OCI-LY3 (cell line): Measurements from ENCODE around the gene CCNL1.

Experiments used
- H2AFZ ChIP-seq: fragments of 200-600, 300-600 bp; shearing (Covaris generic); 2 replicates; pipeline ENCODE4 v1.6.0; 2014; ENCODE audit warnings: antibody characterized with exemption, low read depth, low read length
- H3K27ac ChIP-seq: fragments of 200-600, 300-600 bp; sonication (generic); 2 replicates; pipeline ENCODE4 v1.5.1; 2014; ENCODE audit warnings: mild to moderate bottlenecking, low read length, moderate library complexity, mixed read lengths
- H3K27me3 ChIP-seq: fragments of 200-600, 300-600 bp; sonication (generic); 2 replicates; pipeline ENCODE4 v1.6.1; 2014; ENCODE audit warnings: low read depth, low read length, mixed read lengths
- H3K36me3 ChIP-seq: fragments of 200-600, 300-600 bp; sonication (generic); replicated peaks from 2 replicates; pipeline ENCODE3; 2014; ENCODE audit warnings: low read depth, low read length, mixed read lengths
- H3K4me1 ChIP-seq: fragments of 300-600, 200-600 bp; sonication (generic); 2 replicates; pipeline ENCODE4 v1.6.1; 2014; ENCODE audit warnings: low read length, mixed read lengths
- H3K4me2 ChIP-seq: fragments of 200-600, 300-600 bp; sonication (generic); 2 replicates; pipeline ENCODE4 v1.6.1; 2014; ENCODE audit warnings: low read length, mixed read lengths
- H3K4me3 ChIP-seq: fragments of 300-600, 200-600 bp; sonication (generic); 2 replicates; pipeline ENCODE4 v1.5.1; 2014; ENCODE audit warnings: antibody characterized with exemption, mild to moderate bottlenecking, low read length, moderate library complexity
- H3K79me2 ChIP-seq: fragments of 300-600, 200-600 bp; shearing (Covaris generic); 2 replicates; pipeline ENCODE4 v1.6.1; 2014; ENCODE audit warnings: mild to moderate bottlenecking, low read length, mixed read lengths
- H3K9ac ChIP-seq: fragments of 300-600, 200-600 bp; shearing (Covaris generic); 2 replicates; pipeline ENCODE4 v1.6.0; 2014; ENCODE audit warnings: mild to moderate bottlenecking, low read length, moderate library complexity
- H3K9me3 ChIP-seq: fragments of 200-600, 300-600 bp; shearing (Covaris generic); 2 replicates; pipeline ENCODE4 v1.6.1; 2014; ENCODE audit warnings: low read length, mixed read lengths; ENCODE audit not compliant: insufficient read depth
- H4K20me1 ChIP-seq: fragments of 200-600, 300-600 bp; sonication (generic); 2 replicates; pipeline ENCODE4 v1.6.1; 2016; ENCODE audit warnings: low read length, mixed read lengths; ENCODE audit not compliant: insufficient read depth
- EZH2phosphoT487 ChIP-seq: fragments of 200-600 bp; shearing (Covaris generic); IDR thresholded peaks from 2 replicates; pipeline ENCODE4 v1.6.1; 2018; ENCODE audit warnings: antibody characterized with exemption, mixed run types, low read depth
- TF ChIP-seq, protein P1 (sequence below): fragments of 200-600, 300-600 bp; sonication (generic); IDR thresholded peaks from 2 replicates; pipeline ENCODE4 v1.5.1; 2014; ENCODE audit warnings: antibody characterized with exemption, low read length, low read depth

Gene CCNL1

GRCh38 chr3:157151151-157151550 lies 8.8 kb downstream of the CCNL1 start:
- no peak for TF ChIP-seq EZH2phosphoT487
- TF ChIP-seq, protein P1, sequence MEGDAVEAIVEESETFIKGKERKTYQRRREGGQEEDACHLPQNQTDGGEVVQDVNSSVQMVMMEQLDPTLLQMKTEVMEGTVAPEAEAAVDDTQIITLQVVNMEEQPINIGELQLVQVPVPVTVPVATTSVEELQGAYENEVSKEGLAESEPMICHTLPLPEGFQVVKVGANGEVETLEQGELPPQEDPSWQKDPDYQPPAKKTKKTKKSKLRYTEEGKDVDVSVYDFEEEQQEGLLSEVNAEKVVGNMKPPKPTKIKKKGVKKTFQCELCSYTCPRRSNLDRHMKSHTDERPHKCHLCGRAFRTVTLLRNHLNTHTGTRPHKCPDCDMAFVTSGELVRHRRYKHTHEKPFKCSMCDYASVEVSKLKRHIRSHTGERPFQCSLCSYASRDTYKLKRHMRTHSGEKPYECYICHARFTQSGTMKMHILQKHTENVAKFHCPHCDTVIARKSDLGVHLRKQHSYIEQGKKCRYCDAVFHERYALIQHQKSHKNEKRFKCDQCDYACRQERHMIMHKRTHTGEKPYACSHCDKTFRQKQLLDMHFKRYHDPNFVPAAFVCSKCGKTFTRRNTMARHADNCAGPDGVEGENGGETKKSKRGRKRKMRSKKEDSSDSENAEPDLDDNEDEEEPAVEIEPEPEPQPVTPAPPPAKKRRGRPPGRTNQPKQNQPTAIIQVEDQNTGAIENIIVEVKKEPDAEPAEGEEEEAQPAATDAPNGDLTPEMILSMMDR, result no peak

DNA sequence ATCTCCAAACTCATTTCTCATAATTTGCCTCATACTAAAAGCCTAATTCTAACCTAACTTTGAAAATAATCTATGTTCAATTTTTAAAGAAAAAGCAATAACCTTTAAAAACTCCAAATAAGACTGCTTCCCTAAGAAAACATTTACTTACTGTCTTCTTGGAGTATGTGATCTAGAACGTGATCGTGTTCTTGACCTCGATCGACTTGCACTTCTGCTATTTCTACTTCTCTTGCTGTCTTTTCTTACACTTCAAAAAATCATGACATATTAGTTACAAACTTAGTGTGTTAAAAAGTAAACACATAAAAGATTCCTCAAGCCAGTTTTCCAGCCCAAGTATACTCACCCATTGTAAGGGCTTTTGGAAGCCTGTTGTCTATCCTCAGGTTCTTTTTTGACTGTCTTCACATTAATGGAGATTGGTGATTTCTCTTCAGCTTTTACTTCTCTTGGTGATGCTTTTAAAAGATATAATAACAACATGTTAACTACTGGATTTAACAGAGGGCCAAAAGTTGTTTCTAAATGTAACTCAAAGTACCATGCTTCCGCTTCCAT lies 10.7 kb downstream of the CCNL1 start:
- H3K9me3 ChIP-seq, result no peaks in the 10 kb centered on the region
- H3K9ac ChIP-seq, result no peak overlapping the region
- peak overlapping the region; percentile 54 for H3K4me2 ChIP-seq
- H3K36me3 ChIP-seq, result peaks cover 93% of the 10 kb centered on the region
- peak overlapping the region; percentile 22 for H3K4me3 ChIP-seq
- no peak overlapping the region for H2AFZ ChIP-seq
- H3K27me3 ChIP-seq, result no peaks in the 10 kb centered on the region
- TF ChIP-seq, protein P1, result no peak
- TF ChIP-seq EZH2phosphoT487, result no peak
- peaks cover 87% of the 10 kb centered on the region for H4K20me1 ChIP-seq
- H3K79me2 ChIP-seq, result peaks cover 52% of the 10 kb centered on the region
- H3K27ac ChIP-seq, result peak overlapping the region; percentile 70
- peaks cover 44% of the 10 kb centered on the region for H3K4me1 ChIP-seq

More at GRCh38 chr3:157151151-157151550, 8.8 kb downstream of the CCNL1 start:
- Histone ChIP-seq H3K9me3 (no peaks in the 10 kb centered on the region), H3K4me3 (no peak overlapping the region), H4K20me1 (peaks cover 99% of the 10 kb centered on the region), H3K27me3 (no peaks in the 10 kb centered on the region), H3K36me3 (peaks cover 96% of the 10 kb centered on the region), H3K9ac (no peak overlapping the region), H3K4me1 (peaks cover 55% of the 10 kb centered on the region), H3K4me2 (no peak overlapping the region), H2AFZ (no peak overlapping the region), H3K79me2 (peaks cover 71% of the 10 kb centered on the region), H3K27ac (no peak overlapping the region)

GRCh38 chr3:157148196-157148889 lies 11.6 kb downstream of the CCNL1 start:
- H3K79me2 ChIP-seq, result peaks cover 43% of the 10 kb centered on the region
- H3K4me2 ChIP-seq, result peak overlapping the region; percentile 54
- TF ChIP-seq EZH2phosphoT487, result no peak
- no peaks in the 10 kb centered on the region for H3K27me3 ChIP-seq
- H4K20me1 ChIP-seq, result peaks cover 78% of the 10 kb centered on the region
- peaks cover 44% of the 10 kb centered on the region for H3K4me1 ChIP-seq
- peak overlapping the region; percentile 22 for H3K4me3 ChIP-seq
- no peak overlapping the region for H3K9ac ChIP-seq
- no peak overlapping the region for H2AFZ ChIP-seq
- H3K9me3 ChIP-seq, result no peaks in the 10 kb centered on the region
- H3K27ac ChIP-seq, result peak overlapping the region; percentile 70
- H3K36me3 ChIP-seq, result peaks cover 90% of the 10 kb centered on the region

DNA sequence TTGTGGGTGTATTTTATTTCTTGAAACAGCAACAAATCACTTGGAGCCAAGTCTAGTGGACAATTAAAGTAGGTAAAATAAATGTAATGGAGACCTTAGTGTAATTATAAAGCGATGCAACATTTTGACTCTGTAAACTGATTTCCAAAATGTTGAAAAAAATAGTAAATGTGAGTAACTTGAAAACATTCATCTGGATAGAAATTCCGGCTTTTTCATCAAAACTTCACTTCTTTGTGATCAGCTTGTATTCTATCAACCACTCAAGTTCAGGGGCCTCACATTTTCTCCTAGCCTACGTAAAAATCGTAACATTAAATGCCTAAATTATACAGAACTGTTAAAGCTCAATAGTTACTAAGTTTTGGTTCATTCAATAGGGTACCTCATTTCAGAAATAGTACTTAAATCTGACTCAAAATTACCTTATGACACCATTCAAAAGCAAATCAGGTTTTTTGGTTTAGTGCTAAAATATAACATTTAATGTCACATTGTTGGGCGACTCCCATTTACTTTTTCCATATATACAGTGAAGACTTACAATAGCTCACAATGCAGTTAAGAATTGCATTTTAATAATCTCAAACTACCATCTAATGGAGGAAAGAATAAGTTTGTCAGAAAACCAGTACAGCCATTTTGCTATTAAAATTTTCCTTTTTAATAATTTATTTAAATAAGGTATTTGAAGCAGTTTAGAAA lies 12.7 kb downstream of the CCNL1 start:
- Histone ChIP-seq H3K9me3 (no peaks in the 10 kb centered on the region), H3K27ac (no peak overlapping the region), H3K9ac (no peak overlapping the region), H3K79me2 (peaks cover 32% of the 10 kb centered on the region), H2AFZ (no peak overlapping the region), H3K4me3 (no peak overlapping the region), H3K4me1 (peaks cover 44% of the 10 kb centered on the region), H4K20me1 (peaks cover 67% of the 10 kb centered on the region), H3K36me3 (peaks cover 83% of the 10 kb centered on the region), H3K4me2 (no peak overlapping the region), H3K27me3 (no peaks in the 10 kb centered on the region)
- no peak for TF ChIP-seq EZH2phosphoT487
- TF ChIP-seq, protein P1, result no peak
